ENCODE measurements around the gene HMGB2. TPM values are rescaled to one million over a fixed set of nuclear protein-coding genes. Genes with fewer than 3 reads are reported as not detected.

The HMGB2 gene
- total RNA-seq, 4 donors from 2014 or later: 32.0 to 63.3 (median 47.5) TPM

- Histone ChIP-seq H3K27ac (no peak overlapping the region), H3K36me3 (no peaks in the 10 kb centered on the region), H3K4me1 (no peaks in the 10 kb centered on the region), H3K9me3 (peaks cover 0 to 11% (median 0%) of the 10 kb centered on the region in 3 donors), H3K27me3 (no peaks in the 10 kb centered on the region), H3K4me3 (no peak overlapping the region)
- ATAC-seq: no peak
- TF ChIP-seq EP300 (IDR thresholded peaks at IDR 0.05): no peak
- no peak for TF ChIP-seq POLR2AphosphoS5 (IDR thresholded peaks at IDR 0.05)
- no peak for TF ChIP-seq POLR2A (IDR thresholded peaks at IDR 0.05)
- TF ChIP-seq CTCF (IDR thresholded peaks at IDR 0.05): no peak
Observed at GRCh38 chr4:173284463-173284862, 49.7 kb downstream of the HMGB2 start.

- 63% methylated on average over 3 of the region's 3 CpGs; no CpG with 5 or more reads in 1 of the 2 donors for WGBS, 2 donors (ENCODE audit: low coverage in 1 of 2)
- Histone ChIP-seq H3K9me3 (peaks cover 0 to 11% (median 0%) of the 10 kb centered on the region in 3 donors), H3K36me3 (no peaks in the 10 kb centered on the region), H3K27ac (no peak overlapping the region), H3K27me3 (no peaks in the 10 kb centered on the region), H3K4me3 (no peak overlapping the region), H3K4me1 (no peaks in the 10 kb centered on the region)
- TF ChIP-seq POLR2AphosphoS5 (IDR thresholded peaks at IDR 0.05) (no peak), POLR2A (IDR thresholded peaks at IDR 0.05) (no peak), CTCF (IDR thresholded peaks at IDR 0.05) (no peak), EP300 (IDR thresholded peaks at IDR 0.05) (no peak)
- no peak for ATAC-seq
Observed at GRCh38 chr4:173282626-173283025, 51.5 kb downstream of the HMGB2 start.

GRCh38 chr4:173282256-173282562 is 51.9 kb downstream of the HMGB2 start:
- H3K4me1 ChIP-seq: no peaks in the 10 kb centered on the region
- no peak overlapping the region for H3K27ac ChIP-seq
- H3K4me3 ChIP-seq: no peak overlapping the region
- WGBS, 2 donors (ENCODE audit: low coverage in 1 of 2): 72 to 85% methylated on average over 4 of the region's 4 CpGs
- ATAC-seq: no peak
- H3K9me3 ChIP-seq: peaks cover 0 to 7% (median 0%) of the 10 kb centered on the region in 3 donors
- no peak for TF ChIP-seq POLR2A (IDR thresholded peaks at IDR 0.05)
- TF ChIP-seq POLR2AphosphoS5 (IDR thresholded peaks at IDR 0.05): no peak
- H3K27me3 ChIP-seq: no peaks in the 10 kb centered on the region
- no peaks in the 10 kb centered on the region for H3K36me3 ChIP-seq

GRCh38 chr4:173281406-173282255 is 52.5 kb downstream of the HMGB2 start:
- H3K36me3 ChIP-seq: no peaks in the 10 kb centered on the region
- WGBS, 2 donors (ENCODE audit: low coverage in 1 of 2): 80 to 86% methylated on average over 2 to 12 of the region's 14 CpGs
- TF ChIP-seq CTCF (IDR thresholded peaks at IDR 0.05) (no peak), POLR2A (IDR thresholded peaks at IDR 0.05) (no peak), EP300 (IDR thresholded peaks at IDR 0.05) (no peak), POLR2AphosphoS5 (IDR thresholded peaks at IDR 0.05) (no peak)
- no peaks in the 10 kb centered on the region for H3K27me3 ChIP-seq
- H3K27ac ChIP-seq: no peak overlapping the region
- no peak for ATAC-seq
- peaks cover 0 to 6% (median 0%) of the 10 kb centered on the region in 3 donors for H3K9me3 ChIP-seq
- no peak overlapping the region for H3K4me3 ChIP-seq
- H3K4me1 ChIP-seq: no peaks in the 10 kb centered on the region

Other genes starting within 250 kb of the HMGB2 start
- 10 to 100 TPM; 13.7 to 30.3 (median 17.5) TPM for gene GALNT7, start 165.5 kb downstream of the HMGB2 start, total RNA-seq
- gene SAP30, start 36.6 kb upstream of the HMGB2 start, total RNA-seq: 10 to 100 TPM; 36.5 to 53.4 (median 41.9) TPM
- gene SCRG1, start 64.8 kb upstream of the HMGB2 start, total RNA-seq: 1 to 10 TPM; 1.1 to 2.7 (median 1.8) TPM
- 100 to 1,000 TPM in 3 of 4 donors, 10 to 100 TPM in 1; 73.0 to 138 (median 128) TPM for gene HAND2, start 195.9 kb upstream of the HMGB2 start, total RNA-seq

All from gastroesophageal sphincter (tissue), 4 donors.